ENCODE measurements around the gene CGB8. TPM values are rescaled to one million over a fixed set of nuclear protein-coding genes. Genes with fewer than 3 reads are reported as not detected.
"Not testable (repeated sequence)": the region's sequence is repeated elsewhere in the genome, so short reads cannot be mapped to it uniquely, and the experiment has no call there.

Gene CGB8
- total RNA-seq, 6 donors from 2014 or later: not detected

DNA sequence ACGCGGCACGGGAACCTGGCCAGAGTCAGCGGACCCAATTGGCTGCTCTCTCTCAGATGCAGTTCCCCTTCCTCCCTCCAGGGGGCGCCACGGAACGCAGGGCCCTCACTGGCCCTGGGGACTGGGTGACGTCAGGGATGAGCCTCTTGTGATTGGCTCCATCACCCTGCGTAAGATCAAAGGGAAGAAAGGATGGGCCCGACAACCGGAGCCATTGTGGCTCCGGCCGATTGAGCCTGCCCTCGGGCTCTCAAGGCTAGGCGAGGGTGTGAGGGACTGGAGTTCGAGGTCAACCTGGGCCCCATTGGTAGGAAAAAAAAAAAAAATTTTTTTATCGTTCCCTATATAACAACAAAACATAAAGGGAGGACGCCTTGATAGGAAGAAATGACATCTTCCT lies 12.1 kb downstream of the CGB8 start, which contains the start of gene CGB1:
TSS of gene CGB1 (minus strand) at position 81 of the 400 bp plus-strand sequence. CDS start 184 bp downstream, outside the sequence.
- not testable (repeated sequence) for H3K4me3 ChIP-seq; DNase-seq; H3K27me3 ChIP-seq; ATAC-seq (ENCODE audit: low FRiP score in 2 of 2); H3K9me3 ChIP-seq; H3K36me3 ChIP-seq; H3K27ac ChIP-seq; H3K4me1 ChIP-seq
- 54 to 71% methylated on average over 12 to 18 of the region's 18 CpGs for WGBS, 2 donors
- TF ChIP-seq, protein P1, sequence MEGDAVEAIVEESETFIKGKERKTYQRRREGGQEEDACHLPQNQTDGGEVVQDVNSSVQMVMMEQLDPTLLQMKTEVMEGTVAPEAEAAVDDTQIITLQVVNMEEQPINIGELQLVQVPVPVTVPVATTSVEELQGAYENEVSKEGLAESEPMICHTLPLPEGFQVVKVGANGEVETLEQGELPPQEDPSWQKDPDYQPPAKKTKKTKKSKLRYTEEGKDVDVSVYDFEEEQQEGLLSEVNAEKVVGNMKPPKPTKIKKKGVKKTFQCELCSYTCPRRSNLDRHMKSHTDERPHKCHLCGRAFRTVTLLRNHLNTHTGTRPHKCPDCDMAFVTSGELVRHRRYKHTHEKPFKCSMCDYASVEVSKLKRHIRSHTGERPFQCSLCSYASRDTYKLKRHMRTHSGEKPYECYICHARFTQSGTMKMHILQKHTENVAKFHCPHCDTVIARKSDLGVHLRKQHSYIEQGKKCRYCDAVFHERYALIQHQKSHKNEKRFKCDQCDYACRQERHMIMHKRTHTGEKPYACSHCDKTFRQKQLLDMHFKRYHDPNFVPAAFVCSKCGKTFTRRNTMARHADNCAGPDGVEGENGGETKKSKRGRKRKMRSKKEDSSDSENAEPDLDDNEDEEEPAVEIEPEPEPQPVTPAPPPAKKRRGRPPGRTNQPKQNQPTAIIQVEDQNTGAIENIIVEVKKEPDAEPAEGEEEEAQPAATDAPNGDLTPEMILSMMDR (IDR thresholded peaks at IDR 0.05): peak in 3 of 6 experiments; percentile 17 to 24 (median 20)

DNA sequence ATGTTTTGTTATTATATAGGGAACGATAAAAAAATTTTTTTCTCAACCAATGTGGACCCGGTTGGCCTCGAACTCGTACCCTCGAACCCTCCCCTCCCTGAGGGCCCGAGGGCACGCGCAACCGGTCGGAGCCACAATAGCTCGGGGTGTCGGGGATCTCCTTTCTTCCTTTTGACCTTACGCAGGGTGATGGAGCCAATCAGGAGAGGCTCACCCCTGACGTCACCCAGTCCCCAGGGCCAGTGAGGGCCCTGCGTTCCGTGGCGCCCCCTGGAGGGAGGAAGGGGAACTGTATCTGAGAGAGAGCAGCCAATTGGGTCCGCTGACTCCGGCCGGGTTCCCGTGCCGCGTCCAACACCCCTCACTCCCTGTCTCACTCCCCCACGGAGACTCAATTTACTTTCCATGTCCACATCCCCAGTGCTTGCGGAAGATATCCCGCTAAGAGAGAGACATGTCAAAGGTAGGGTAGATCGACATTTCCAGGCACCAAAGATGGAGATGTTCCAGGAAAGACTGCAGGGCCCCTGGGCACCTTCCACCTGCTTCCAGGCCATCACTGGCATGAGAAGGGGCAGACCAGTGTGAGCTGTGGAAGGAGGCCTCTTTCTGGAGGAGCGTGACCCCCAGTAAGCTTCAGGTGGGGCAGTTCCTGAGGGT lies 17.1 kb downstream of the CGB8 start, which contains the start of gene CGB2:
TSS of gene CGB2 (plus strand) at position 249 of the 660 bp plus-strand sequence. CDS start at position 455, 206 bp downstream.
- not testable (repeated sequence) for ATAC-seq (ENCODE audit: low FRiP score in 2 of 2); H3K4me1 ChIP-seq; H3K27ac ChIP-seq; H3K4me3 ChIP-seq; H3K27me3 ChIP-seq; H3K36me3 ChIP-seq; H3K9me3 ChIP-seq
- TF ChIP-seq, protein P1 (IDR thresholded peaks at IDR 0.05): peak; percentile 19 to 50 (median 28)
- WGBS, 2 donors: 23 to 42% methylated on average over 24 to 28 of the region's 28 CpGs
- DNase-seq: peak; percentile 32 to 44

DNA sequence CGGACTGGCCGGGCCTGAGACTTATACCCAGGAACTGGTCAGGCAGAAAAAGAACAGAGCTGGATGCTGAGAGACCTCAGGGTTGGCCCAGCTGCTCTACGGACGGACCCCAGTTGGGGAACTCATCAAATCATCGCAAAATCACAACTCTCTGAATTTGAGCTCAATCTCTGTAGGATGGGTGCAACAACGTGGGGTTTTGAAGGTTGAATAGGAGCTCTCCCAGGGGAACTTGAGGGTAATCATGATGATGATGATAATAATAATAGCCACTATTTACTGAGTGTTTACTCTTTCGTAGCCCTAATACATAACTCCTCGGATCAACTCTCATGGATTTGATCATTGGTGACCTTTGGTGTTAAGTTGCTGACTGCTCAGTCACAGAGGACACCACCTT lies 18.6 kb downstream of the CGB8 start:
- not testable (repeated sequence) for H3K27me3 ChIP-seq; H3K4me3 ChIP-seq; H3K36me3 ChIP-seq; H3K9me3 ChIP-seq; H3K4me1 ChIP-seq; H3K27ac ChIP-seq; DNase-seq; ATAC-seq (ENCODE audit: low FRiP score in 2 of 2)
- 86 to 91% methylated on average over 4 to 6 of the region's 8 CpGs for WGBS, 2 donors

DNA sequence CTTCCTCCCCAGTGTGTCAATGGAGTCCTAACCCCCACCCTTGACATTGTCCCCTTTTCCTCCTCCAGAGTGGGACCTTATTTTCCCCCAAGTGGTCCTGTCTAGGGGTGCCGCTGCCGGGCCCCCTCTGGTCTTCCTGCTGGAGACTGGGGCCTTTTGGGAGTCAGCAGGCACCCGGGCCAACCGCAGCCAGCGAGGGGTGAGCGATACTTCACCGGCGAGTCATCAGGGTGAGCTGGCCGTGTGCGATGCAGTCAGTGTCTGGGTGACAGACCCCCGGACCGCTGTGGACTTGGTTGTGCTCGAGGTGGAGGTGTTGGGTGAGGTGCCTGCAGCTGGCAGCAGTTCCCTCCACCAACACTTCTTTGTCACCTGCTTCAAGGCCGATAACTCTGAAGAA lies 19.2 kb downstream of the CGB8 start:
- not testable (repeated sequence) for H3K9me3 ChIP-seq; H3K27ac ChIP-seq; H3K36me3 ChIP-seq; H3K27me3 ChIP-seq; H3K4me3 ChIP-seq; H3K4me1 ChIP-seq; ATAC-seq (ENCODE audit: low FRiP score in 2 of 2)
- WGBS, 2 donors: 80 to 100% methylated on average over 3 to 14 of the region's 14 CpGs
- DNase-seq: peak in 1 of 2 donors; percentile 63

DNA sequence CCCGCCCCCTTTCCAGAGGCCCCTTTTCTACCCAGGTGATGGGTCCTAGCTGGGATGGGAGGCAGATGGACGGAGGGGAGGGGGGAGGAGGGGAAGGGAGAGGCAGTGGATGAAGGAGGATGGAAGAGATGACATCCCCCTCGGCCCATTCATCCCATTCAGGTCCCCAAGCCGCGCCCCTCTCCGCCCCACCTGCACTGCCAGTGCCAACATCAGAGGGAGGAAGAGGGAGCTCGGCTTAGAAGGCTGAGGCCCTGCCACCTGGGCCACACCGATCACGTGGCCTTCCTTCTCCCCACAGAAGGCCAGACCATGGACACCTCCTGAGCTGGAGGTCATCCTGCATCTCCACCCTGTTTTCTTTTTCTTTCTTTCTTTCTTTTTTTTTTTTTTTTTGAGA lies 20.2 kb downstream of the CGB8 start:
- peak in 1 of 2 donors; percentile 46 for DNase-seq
- not testable (repeated sequence) for ATAC-seq (ENCODE audit: low FRiP score in 2 of 2); H3K27ac ChIP-seq; H3K9me3 ChIP-seq; H3K4me3 ChIP-seq; H3K27me3 ChIP-seq; H3K4me1 ChIP-seq; H3K36me3 ChIP-seq
- 80% methylated on average over 7 of the region's 9 CpGs for WGBS, 2 donors

DNA sequence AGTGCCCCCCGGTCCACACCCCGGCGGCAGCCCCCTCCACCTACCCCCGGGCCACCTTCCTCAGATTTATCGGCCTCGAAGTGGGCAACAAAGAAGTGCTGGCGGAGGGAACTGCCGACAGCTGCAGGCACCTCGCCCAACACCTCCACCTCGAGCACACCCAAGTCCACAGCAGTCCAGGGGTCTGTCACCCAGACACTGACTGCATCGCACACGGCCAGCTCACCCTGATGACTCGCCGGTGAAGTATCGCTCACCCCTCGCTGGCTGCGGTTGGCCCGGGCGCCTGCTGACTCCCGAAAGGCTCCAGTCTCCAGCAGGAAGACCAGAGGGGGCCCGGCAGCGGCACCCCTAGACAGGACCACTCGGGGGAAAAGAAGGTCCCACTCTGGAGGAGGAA lies 23.3 kb downstream of the CGB8 start:
- not testable (repeated sequence) for H3K4me3 ChIP-seq; H3K27me3 ChIP-seq; H3K4me1 ChIP-seq; ATAC-seq (ENCODE audit: low FRiP score in 2 of 2); H3K36me3 ChIP-seq; H3K9me3 ChIP-seq; H3K27ac ChIP-seq
- DNase-seq: peak in 1 of 2 donors; percentile 46
- WGBS, 2 donors: 79 to 89% methylated on average over 17 to 22 of the region's 23 CpGs

DNA sequence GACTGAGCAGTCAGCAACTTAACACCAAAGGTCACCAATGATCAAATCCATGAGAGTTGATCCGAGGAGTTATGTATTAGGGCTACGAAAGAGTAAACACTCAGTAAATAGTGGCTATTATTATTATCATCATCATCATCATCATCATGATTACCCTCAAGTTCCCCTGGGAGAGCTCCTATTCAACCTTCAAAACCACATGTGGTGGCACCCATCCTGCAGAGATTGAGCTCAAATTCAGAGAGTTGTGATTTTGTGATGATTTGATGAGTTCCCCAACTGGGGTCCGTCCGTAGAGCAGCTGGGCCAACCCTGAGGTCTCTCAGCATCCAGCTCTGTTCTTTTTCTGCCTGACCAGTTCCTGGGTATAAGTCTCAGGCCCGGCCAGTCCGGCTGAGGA lies 23.8 kb downstream of the CGB8 start:
- not testable (repeated sequence) for H3K4me3 ChIP-seq; DNase-seq; H3K36me3 ChIP-seq; H3K9me3 ChIP-seq; H3K27me3 ChIP-seq; ATAC-seq (ENCODE audit: low FRiP score in 2 of 2); H3K4me1 ChIP-seq; H3K27ac ChIP-seq
- 89% methylated on average over 1 to 4 of the region's 6 CpGs for WGBS, 2 donors

DNA sequence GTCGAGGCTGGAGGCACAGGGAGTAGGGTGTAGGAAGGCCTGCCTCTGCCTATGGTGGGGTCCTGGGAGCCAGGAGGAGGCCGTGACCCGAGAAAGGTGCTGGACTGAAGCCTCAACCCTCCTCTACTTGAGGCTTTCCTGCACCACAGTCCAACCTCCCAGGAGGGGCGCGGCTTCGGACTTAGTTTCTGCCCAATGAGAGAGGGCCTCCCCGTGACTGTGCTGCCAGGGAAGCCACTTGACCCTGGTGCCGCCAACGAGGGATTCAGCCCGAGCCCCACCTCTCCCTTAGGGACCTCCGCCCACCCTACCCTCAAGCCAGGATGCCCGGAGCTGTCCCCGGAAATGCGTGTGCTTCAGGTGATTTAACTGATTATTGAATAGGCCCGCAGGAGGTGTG lies 24.7 kb downstream of the CGB8 start, which contains the start of gene CGB3:
TSS of gene CGB3 (minus strand) at position 101 of the 400 bp plus-strand sequence. CDS start 362 bp downstream, outside the sequence.
- H3K4me1 ChIP-seq; H3K9me3 ChIP-seq; H3K36me3 ChIP-seq; H3K27ac ChIP-seq; ATAC-seq (ENCODE audit: low FRiP score in 2 of 2); H3K4me3 ChIP-seq; DNase-seq; H3K27me3 ChIP-seq: not testable (repeated sequence)
- 60 to 91% methylated on average over 5 to 9 of the region's 15 CpGs for WGBS, 2 donors

Data from upper lobe of left lung (tissue), 6 donors.